HG02973 (cell line): ENCODE results near the gene GNAT1.
"Not testable (repeated sequence)": the region's sequence is repeated elsewhere in the genome, so short reads cannot be mapped to it uniquely, and the experiment has no call there.

ENCODE experiments used
- ATAC-seq: cut with Tn5 transposase; IDR thresholded peaks from one replicate; pipeline ENCODE4 v1.9.1; 2021; ENCODE audit warnings: moderate library complexity; ENCODE audit not compliant: unreplicated experiment

GNAT1 gene

GRCh38 chr3:50201573-50202315 is 10.3 kb downstream of the GNAT1 start:
- ATAC-seq, result no peak

GRCh38 chr3:50202353-50203112 is 11.1 kb downstream of the GNAT1 start:
- ATAC-seq, result no peak

DNA sequence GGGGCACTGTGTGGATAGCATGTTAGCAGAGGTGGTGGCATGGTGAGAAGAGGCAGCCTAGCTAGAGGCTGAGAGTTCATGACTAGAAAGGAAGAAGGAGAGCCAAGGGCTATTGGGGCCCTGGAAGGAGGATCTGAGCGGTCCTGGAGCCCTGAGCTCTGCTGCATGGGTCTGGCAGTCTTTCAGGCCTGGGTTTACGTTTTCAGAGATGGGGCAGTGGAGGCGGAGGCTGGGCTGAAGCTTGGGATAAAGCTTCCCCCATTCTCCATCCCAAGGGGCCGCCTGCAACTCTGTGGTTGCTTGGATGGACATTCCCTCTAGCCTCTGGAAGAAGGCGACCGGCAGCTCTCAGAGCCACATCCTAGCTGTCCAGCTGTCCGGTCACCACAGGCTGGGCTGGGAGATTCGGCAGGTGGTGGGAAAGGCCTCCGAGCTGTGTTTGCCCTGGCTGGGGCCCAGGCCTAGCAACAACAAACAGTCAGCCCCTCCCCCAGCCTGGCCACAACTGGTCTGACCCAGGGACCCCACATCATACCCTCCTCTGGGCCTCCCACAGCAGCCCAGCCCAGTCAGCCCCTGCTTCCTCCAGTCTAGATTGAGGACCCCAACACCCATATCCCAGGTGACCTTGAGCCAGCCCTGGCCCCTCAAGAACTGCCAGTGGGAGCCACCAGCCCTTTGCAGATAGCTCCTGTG is 11.9 kb downstream of the GNAT1 start:
- no peak for ATAC-seq

GRCh38 chr3:50203809-50204803 is 12.7 kb downstream of the GNAT1 start:
- ATAC-seq, result no peak

GRCh38 chr3:50204804-50205412 is 13.5 kb downstream of the GNAT1 start, which contains the start of gene SLC38A3:
Gene SLC38A3 (plus strand): TSS chr3:50205271. CDS start chr3:50214200, 8,929 bp downstream.
- no peak for ATAC-seq

GRCh38 chr3:50205413-50206276 is 14.2 kb downstream of the GNAT1 start:
- ATAC-seq, result no peak

DNA sequence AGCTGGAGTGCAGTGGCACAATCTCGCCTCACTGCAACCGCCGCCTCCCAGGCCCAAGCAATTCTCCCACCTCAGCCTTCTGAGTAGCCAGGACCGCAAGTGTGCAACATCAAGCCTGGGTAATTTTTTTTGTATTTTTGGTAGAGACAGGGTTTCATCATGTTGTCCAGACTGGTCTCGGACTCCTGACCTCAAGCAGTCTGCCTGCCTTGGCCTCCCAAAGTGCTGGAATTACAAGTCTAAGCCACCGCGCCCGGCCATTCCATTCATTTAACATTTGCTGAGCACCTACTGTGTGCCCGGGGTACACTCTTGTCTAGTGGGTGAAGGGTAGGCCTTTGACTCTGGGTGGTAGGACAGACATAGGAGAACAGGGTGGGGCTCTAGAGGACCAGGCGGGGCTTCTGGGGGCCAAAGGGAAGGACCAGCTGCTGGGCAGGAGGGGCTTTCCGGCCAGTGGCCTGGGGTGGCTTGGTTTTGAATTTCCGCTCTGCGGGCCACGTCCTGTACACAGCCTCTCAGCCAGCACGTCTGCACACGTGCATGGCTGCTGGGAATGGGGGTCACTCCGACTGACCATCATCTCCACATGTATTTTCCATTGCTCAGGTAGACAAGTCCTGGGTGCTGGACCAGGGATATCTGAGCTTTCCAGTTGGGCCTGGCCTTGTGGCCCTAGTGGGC is 16.1 kb downstream of the GNAT1 start:
- ATAC-seq, result no peak

DNA sequence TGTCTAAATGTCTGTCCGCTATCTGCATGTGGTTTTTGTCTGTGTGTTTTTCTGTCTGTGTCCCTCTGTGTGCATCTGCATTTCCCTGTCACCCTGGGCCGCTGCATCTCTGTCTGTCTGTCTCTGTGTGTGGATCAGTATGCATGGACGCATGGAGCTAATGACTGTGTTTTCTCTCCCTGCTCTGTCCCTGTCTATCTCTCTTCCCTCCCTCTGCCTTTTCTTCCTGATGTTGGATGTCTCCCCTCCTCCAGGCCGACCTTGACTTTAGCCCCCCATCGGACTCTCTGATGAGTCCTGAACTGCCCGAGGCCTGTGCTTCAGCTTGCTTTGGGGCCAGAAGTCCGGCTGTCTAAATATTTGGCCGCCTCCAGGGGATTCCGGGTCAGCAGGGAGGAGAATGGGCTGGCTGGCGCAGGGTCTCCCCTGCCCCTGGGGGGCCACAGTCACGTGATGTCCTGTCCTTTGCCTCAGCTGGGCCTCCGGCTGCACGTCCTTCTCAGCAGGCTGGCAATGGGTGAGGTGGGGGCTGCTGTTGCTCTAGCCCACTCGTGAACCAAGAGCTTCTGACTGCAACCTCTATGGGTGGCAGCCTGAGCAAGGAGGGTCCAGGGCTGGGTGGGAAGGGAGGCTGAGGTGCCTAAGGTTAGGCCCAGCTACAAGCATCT is 17.4 kb downstream of the GNAT1 start:
- no peak for ATAC-seq

DNA sequence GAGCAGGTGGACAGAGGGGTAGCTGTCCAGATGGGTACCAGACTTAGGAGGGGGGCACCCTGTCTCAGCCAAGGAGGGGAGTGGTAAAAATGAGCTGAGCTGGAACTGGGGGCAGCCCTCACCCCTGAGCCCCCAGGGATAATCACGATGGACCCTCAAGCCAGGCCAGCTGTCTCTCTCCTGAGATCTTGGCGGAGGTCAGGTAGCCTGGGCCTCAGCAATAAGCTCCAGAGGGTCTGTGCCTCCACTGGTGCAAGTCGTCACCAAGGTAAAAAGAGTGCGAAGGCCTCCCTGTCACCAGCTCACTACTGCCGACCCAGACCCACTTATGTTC is 18.7 kb downstream of the GNAT1 start:
- ATAC-seq, result no peak

DNA sequence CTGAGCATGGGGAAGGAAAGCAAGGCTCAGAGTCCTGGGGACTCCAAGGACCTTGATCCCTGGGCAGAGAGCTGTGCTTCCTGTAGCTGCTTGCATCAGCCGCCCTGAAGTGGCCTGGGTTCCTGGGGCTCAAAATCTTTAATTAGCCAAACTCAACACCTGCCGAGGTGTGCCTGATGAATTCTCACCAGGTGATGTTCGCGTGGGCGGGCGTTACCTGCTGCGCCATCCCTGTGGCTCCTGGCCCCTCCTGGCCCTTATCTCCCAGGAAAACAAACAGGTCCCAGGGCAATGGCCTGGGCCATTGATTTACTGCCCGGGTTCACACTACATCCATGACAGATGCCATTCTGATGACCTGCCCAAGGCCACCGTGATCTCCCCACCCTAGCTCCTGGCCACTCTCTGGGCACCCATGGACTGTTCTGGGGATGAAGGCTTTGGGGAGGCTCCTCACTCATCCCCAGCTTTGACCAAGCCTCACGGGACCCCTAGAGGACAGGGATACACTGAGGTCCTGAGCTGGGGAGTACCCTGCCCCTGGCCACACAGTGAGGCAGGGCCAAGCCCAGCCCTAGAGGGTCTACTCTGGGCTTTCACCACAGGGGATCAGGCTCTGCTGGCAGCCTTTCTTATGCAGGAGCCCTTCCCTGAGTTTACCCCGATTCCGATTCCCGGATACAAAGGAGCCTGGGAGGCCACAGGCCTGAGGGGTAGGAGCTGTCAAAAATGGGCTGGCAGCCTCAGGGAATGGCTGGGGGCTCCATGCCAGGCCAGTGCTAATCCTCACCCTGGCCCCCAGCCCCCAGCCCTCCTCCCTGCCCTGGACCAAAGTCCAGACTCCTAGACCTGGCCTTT is 19.3 kb downstream of the GNAT1 start:
- ATAC-seq, result no peak

GRCh38 chr3:50211368-50211717 is 19.9 kb downstream of the GNAT1 start:
- not testable (repeated sequence) for ATAC-seq

DNA sequence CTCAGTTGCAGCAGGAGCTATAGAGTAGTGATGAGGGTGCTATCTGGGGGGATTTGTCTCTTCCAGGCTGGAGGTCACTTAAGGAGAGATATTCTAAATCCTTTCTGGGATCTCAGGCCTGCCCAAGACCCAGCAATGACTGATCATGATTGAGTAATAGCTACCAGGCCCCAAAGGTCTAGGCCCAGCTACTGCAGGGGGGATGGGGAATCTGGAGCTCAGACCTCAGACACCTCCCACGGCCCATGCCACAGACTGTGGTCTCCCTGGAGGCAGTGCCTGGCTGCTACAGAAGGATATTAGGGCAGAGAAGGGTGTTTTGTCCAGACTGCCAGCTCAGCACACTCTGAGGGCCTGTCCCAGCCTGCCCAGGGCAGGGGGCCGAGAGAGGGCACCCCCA is 20.5 kb downstream of the GNAT1 start:
- ATAC-seq, result no peak

- no peak for ATAC-seq
Measured at GRCh38 chr3:50212502-50212901, 21.1 kb downstream of the GNAT1 start.

DNA sequence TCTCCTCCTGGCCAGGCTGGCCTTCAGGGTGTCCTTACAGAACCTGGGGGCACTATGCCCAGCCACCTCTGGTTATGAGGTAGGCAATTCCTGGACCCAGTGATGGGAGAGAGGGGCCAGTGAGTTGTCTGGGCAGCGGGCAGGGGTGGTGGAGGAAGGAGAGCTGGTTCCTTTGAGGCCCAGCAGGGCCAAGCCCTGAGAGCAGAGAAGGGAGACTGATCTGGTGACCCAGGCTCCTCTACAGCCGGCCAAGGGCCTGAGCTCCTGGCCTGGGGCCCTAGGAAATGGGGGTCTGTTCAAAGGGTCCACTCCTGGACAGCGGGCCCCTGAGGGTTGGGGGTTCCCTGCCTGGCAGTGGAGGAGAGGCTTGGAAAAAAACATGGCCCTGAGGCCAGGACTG is 21.6 kb downstream of the GNAT1 start:
- ATAC-seq, result no peak

GRCh38 chr3:50213373-50213772 is 22.0 kb downstream of the GNAT1 start:
- no peak for ATAC-seq

DNA sequence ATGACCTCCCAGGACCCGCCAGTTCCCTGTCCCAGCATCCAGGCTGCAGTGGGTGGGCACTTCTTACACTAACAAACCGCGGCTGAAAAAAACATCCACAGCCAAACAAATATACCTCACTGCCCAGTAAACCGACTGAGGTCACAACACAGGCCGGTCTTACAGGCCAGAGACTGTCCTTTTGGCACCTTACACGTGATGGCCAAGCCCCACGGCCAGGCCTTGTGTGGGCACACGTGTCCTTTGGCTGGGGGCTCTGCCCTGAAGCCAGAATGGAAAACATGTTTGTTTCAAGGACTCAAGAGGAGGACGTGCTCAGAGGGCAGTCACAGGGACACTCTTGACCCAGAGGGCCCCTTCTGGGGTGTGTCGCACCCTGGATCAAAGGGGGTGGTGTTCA is 23.4 kb downstream of the GNAT1 start:
- ATAC-seq, result no peak

DNA sequence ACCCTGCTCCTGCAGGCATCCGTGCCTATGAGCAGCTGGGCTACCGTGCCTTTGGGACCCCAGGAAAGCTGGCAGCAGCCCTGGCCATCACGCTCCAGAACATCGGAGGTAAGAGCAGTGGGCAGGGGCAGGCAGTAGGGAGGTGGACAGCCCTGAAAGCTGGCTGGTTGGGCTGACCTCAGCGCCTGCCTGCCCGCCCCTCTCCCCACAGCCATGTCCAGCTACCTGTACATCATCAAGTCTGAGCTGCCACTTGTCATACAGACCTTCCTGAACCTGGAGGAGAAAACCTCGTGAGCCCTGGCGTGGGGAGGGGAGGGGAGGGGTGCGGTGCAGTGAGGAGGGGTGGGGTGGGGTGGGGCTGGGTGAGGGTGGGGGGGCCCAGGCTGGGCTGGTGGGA is 24.1 kb downstream of the GNAT1 start:
- ATAC-seq, result no peak
